ENCODE results near the gene SUB1.
A peak's percentile ranks its signal among the peaks of the same experiment; 100 is the strongest.

Gene SUB1

DNA sequence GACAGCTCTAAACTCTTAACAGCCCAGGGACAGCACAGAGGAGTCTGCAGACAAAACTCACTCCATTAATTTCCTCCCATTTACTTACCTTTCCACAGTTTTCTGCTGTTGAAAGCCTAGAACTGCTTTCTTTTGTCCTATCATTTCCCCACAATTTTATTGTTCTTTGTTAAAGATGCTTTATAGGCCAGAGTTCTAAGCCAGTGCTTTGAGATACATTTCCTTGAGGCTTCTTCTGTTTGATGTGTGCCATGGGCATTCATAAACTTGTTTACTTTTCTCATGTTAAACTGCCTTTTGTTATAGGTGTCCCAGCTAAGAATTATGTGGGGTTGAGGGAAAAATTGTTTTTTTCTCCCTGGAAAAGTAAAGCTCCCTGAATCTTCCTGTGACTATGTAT lies 25.9 kb upstream of the SUB1 start:
- TF ChIP-seq ZNF274 (IDR thresholded peaks at IDR 0.05; ENCODE audit: low read depth, low read length) = no peak

DNA sequence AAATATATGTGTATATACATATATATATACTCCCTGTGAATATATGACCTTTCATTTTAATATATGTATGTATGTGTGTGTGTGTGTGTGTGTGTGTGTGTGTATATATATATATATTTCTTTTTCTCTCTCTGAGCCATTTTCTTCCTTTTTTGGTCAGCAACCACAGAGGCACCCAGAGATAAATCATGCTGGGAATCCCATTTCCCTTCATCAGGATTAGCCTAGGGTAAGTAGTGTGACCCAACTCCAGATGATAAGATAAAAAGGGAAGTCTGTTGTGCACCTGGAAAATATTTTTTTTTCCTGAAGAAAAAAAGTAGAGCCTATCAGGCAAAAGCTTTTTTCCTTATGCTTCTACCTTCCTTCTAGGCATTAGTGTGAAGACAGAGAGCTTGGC lies 25.4 kb upstream of the SUB1 start:
- H3K4me3 ChIP-seq (ENCODE audit: low read length) = no peak overlapping the region
- TF ChIP-seq ZNF274 (IDR thresholded peaks at IDR 0.05; ENCODE audit: low read depth, low read length) = no peak

More for the DNA sequence above, 25.9 kb upstream of the SUB1 start:
- H3K4me3 ChIP-seq (ENCODE audit: low read length) = no peak overlapping the region

DNA sequence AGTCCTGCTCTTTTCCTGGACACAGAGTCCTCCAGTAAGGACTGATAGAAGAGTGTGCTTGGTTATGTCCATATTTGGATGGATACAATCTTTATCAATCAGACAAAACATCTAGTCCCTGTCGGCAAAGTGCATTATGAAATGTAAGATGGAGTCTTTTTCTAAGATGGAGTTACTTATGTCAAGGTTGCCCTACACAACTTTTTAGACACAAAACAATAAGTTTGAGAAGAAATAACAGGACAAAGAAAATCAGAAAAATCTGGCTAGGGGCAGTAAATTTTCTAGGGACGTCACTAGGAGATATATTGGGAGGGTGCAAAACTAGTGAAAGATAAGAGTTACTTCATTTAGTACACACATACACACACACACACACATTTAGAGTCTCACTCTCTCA lies 23.3 kb upstream of the SUB1 start:
- no peak for TF ChIP-seq ZNF274 (IDR thresholded peaks at IDR 0.05; ENCODE audit: low read depth, low read length)
- H3K4me3 ChIP-seq (ENCODE audit: low read length) = no peak overlapping the region

DNA sequence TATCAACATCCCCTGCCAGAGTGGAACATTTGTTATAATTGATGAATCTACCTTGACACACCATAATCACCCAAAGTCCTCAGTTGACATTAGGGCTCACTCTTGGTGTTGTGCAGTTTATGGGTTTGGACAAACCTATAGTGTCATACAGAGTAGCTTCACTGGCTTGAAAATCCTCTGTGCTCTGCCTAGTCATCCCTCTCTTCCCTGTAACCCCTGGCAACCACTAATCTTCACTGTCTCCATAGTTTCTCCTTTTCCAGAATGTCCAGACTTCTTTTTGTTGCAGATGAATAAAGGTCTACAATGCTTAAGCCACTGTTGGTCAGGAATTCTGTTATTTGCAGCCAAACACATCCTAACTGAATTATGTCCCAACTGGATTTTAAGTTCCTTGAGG lies 22.5 kb upstream of the SUB1 start:
- TF ChIP-seq ZNF274 (IDR thresholded peaks at IDR 0.05; ENCODE audit: low read depth, low read length) = no peak
- H3K4me3 ChIP-seq (ENCODE audit: low read length) = no peak overlapping the region

DNA sequence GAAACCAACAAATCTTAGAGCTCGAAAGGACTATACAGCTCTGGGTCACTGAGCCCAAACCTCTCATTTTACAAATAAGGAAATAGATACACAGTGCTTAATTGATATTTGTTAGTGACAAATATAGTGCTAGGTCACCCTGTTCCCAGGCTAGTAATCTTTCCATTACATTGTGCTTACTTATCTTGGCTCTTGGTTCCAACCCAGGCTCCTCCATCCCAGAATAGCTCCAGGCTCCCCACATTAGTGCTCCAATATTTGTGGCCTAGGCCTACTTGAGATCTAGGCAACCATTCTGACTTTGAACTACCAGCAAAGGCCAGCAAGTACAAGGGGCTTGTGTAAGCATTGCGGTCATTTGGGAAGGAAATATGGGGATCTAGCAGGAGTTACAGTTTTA lies 21.7 kb upstream of the SUB1 start:
- no peak for TF ChIP-seq ZNF274 (IDR thresholded peaks at IDR 0.05; ENCODE audit: low read depth, low read length)
- no peak overlapping the region for H3K4me3 ChIP-seq (ENCODE audit: low read length)

DNA sequence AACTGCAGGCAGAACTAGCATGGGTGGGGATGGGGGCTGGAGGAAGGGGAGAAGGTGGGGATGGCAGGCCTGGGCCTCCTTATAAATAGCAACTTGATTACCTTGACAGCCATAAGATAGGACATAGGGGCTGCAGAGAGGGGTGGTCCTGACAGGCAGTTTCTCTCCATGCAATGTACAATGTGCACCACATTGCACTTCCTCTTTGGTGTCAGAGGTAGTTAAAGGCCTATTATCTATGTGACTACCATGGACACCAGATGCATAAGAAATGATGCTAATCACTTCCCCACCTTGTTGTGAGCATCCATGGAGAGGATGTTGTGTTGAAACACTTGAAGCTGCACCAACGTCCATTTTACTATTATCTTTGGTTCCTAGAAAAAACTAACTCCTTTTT lies 20.2 kb upstream of the SUB1 start:
- TF ChIP-seq ZNF274 (IDR thresholded peaks at IDR 0.05; ENCODE audit: low read depth, low read length) = no peak

DNA sequence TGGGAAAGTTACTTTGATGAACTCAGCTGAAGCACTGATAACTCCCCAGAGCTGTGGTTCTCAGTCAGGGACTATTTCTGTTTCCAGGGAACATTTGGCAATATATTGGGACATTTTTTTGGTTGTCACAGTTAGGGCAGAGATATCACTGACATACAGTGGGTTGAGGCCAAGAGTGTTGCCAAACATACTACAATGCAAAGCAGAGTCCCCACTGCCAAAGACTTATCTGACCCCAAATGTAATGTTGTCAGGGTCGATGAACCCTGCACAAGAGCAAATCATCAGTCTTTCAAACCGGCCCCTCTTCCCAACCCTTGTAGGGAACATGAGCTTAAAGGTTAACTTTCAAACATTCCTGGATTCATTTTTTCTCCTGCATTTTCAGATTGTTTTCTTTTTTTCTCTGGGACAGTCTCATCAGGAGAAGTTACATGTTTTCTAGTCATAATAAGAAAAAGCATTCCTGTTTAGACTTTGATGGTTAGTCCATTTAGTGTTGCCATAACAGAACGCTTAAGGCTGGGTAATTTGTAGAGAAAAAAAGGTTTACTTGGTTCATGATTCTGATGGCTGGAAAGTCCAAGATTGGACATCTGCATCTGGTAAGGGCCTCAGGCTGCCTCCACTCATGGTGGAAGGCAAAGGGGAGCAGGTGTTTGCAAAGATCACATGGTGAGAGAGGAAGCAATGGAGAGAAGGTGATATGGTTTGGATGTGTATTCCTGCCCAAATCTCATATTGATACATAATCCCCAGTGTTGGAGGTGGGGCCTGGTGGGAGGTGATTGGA lies 18.8 kb upstream of the SUB1 start:
- no peak for TF ChIP-seq ZNF274 (IDR thresholded peaks at IDR 0.05; ENCODE audit: low read depth, low read length)
- H3K4me3 ChIP-seq (ENCODE audit: low read length) = no peak overlapping the region

More for the DNA sequence above, 20.2 kb upstream of the SUB1 start:
- H3K4me3 ChIP-seq (ENCODE audit: low read length) = no peak overlapping the region

DNA sequence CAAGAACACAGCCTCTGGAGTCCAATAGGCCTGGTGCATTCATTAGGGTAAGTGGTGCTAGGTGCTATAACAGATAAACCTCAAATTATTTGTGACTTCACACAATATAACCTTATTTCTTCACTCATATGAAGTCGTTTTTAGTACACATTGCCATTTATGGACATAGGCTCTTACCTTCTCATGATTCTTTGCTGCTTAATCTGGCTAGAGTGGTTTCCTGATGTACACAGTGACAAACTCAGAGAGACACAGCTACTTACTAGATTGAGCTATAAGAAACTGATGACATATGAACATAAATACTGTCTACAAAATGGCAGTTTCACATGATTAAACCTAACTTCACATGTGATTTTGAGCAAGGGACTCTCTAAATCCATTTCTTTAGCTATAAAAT lies 14.2 kb upstream of the SUB1 start:
- TF ChIP-seq ZNF274 (IDR thresholded peaks at IDR 0.05; ENCODE audit: low read depth, low read length) = no peak
- no peak overlapping the region for H3K4me3 ChIP-seq (ENCODE audit: low read length)

DNA sequence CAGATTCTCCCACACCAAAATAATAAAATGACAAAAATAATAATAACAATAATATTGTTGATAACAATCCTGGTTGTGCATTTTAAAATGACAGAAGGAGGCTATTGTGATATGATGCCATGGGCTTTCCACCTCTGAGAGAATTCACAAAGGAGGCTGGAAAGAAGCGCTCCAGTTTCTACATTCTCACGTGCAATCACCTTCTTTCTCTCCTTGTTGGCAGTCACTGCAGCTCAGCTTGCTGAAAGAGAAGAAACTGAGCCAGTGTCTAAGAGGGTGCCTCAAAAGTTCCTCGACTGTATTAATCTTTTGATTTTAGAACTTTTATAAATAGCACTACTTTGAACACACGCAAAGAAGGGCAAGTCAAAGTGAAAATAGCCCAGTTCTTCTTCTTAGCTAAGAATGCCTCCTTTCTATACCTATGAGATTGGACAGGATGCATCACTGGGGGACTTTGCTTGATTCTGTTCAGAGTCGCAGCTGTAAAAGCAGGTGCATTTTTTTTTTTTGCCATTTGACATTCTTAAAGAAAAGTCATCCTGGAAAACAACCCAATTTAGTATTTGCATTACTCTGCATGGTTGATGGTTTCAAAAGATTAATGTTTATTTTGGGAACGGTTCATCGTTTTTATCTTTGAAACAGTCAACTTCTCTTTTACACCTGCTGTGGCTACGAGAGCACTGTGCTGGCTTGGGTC lies 12.4 kb upstream of the SUB1 start:
- peak overlapping the region; percentile 59 for H3K4me3 ChIP-seq (ENCODE audit: low read length)
- TF ChIP-seq ZNF274 (IDR thresholded peaks at IDR 0.05; ENCODE audit: low read depth, low read length) = no peak

DNA sequence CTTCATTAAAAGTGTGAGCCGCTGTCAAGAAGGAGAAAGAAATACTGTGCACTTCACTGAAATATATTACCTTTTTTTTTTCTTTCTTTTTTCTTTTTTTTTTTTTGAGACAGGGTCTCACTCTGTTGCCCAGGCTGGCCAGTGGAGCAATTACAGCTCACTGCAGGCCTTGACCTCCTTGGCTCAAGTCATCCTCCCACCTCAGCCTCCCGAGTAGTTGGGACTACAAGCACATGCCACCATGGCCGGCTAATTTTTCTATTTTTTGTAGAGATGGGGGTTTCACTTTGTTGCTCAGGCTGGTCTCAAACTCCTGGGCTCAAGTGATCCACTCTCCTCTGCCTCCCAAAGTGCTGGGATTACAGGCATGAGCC lies 11.9 kb upstream of the SUB1 start:
- H3K4me3 ChIP-seq (ENCODE audit: low read length) = peak overlapping the region; percentile 59; the same call in 1 of the 2 replicates

DNA sequence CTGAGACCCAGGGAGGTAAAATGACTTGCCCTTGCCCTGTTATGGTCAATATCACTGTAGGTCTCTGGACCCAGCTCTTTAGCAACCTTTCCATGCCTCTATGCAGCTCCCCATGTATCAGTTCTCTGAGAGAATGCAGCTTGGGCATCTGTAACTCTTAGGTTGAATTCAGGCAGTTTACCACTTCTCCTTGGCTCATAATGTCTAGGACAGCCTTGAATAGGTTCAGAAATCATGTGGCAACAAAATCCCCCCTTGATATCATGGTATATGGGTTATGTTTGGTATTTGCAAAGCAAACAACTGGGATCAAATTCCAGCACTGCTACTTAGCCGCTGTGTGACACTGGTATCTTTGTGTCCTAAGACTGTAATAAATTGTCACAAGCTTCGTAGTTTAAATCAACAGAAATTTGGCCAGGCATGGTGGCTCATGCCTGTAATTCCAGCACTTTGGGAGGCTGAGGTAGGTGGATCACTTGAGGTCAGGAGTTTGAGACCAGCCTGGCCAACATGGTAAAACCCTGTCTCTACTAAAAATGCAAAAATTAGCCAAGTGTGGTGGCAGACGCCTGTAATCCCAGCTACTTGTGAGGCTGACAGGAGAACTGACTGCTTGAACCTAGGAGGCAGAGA lies 10.7 kb upstream of the SUB1 start:
- TF ChIP-seq ZNF274 (IDR thresholded peaks at IDR 0.05; ENCODE audit: low read depth, low read length) = no peak
- H3K4me3 ChIP-seq (ENCODE audit: low read length) = no peak overlapping the region; the same call in 1 of the 2 replicates

DNA sequence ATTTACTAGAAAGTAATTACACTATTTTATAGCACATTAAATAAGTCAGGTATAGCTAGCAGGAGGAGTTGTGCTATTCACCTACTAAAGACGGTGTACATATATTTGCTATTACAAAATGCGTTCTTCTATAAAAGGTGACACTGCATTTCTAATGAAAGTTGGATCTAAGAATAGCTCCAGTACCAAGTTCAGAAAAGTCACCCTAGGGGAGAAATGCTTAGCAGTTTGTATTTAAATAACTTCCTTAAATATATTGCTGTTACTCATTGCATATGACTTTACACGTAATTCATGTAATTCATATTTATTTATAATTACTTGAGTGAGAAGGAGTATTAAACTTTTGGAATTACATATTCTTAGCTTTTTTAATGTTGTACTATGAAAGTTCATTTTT lies 7.0 kb upstream of the SUB1 start:
- no peak for TF ChIP-seq ZNF274 (IDR thresholded peaks at IDR 0.05; ENCODE audit: low read depth, low read length)
- H3K4me3 ChIP-seq (ENCODE audit: low read length) = no peak overlapping the region

DNA sequence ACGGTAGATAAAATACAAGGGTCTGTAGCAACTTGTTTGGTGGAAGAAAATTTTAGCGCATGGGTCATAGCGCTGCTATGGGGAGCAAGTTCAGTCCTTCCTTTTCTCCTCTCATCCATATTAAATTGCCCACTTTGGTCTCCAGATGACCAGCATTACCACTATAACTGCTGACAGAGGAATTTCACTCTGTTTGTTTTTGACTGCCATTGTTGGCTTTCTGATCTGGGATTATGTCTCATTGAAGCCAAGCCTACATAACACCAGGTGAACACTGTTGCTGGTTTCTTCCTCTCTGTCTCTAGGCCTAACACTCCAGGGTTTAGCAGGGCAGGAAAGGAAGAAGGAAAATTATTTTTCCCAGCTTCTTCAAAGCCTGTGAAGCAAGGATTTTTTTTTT lies 6.6 kb upstream of the SUB1 start:
- no peak overlapping the region for H3K4me3 ChIP-seq (ENCODE audit: low read length)
- TF ChIP-seq ZNF274 (IDR thresholded peaks at IDR 0.05; ENCODE audit: low read depth, low read length) = no peak

DNA sequence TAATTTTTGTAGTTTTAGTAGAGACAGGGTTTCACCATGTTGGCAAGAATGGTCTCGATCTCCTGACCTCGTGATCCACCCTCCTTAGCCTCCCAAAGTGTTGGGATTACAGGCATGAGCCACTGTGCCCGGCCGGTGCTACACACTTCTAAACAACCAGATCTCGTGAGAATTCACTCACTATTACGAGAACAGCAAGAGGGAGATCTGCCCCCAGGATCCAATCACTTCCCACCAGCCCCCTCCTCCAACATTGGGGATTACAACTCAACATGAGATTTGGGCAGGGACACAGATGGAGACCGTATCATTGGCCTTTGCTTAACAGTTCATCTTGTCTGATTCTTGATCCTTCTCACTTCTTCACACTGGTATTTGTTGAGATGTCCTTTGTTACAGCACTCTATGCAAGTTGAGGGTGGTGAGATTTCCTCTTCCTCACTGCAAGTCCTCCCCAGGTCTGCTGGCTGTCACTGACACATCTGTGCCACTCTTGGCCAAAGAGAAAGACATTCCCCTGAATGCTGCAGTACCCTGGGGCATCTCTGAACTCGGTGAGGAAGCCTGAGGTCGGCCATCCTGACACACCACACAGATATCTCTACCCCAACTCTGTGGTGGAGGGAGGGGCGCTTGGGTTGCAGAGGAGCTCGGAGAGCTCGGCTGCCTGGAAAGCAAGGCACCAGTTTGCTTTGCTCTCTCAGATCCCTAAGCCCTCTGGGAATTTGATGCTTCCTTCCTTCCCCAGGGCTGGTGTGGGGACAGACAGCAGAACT lies 4.2 kb upstream of the SUB1 start:
- no peak for TF ChIP-seq ZNF274 (IDR thresholded peaks at IDR 0.05; ENCODE audit: low read depth, low read length)
- H3K4me3 ChIP-seq (ENCODE audit: low read length) = no peak overlapping the region

Measured in GM08714 (cell line).